ENCODE data around the gene DCC.

- no peak for TF ChIP-seq GATA3 (IDR thresholded peaks at IDR 0.05; ENCODE audit: low read depth, low read length)
- TF ChIP-seq GATA2 (IDR thresholded peaks at IDR 0.05; ENCODE audit: low read depth, low read length), result no peak
Measured at GRCh38 chr18:52691841-52692240, 351.8 kb downstream of the DCC start.
